NAMALWA (cell line): ENCODE results near the gene PGC.

ENCODE experiments used
- DNase-seq: peaks from one replicate; pipeline ENCODE4 v3.0.0-alpha.2; 2015; ENCODE audit warnings: low spot score

The PGC gene

DNA sequence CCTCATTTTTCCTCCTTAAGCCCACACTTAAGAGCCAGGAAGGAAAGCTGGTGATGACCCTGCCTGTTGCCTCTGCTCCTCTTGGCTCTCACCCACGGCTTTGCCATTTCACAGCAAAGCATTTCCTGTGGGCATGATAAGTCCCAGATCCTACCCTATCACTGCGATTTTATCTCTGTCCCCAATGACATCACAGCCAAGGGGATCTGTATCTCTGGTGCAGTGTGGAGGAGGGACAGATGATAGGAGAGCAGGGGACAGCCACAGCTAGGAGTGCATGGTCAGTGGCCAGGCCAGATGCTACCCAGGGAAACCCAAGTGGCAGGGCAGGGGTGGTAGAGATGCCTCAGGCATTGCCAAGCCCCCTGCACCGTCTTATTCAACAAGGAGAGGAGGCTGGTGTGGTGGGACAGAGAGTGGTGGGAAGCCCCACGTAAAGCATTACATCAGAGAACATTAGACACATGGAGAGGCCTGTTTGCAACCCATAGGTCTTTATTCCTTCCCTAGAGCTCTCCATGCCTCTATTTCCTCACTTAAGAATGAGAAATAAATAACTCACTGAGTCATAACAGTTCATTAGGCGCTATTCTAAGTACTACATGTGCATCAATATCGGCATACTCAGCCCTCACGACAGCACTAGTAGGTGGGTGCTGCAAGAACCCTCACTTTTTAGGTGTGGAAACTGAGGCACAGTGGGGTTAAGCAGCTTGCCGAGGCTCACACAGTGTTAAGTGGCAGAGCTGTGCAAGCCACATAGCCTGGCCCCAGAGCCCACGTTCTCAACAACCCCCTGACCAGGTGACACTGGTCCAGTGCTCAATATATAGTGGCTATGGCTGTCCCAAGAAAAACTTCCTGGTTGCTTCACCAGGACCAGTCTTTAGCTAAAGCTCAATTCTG is 16.4 kb downstream of the PGC start:
- peak; percentile 33 for DNase-seq

DNA sequence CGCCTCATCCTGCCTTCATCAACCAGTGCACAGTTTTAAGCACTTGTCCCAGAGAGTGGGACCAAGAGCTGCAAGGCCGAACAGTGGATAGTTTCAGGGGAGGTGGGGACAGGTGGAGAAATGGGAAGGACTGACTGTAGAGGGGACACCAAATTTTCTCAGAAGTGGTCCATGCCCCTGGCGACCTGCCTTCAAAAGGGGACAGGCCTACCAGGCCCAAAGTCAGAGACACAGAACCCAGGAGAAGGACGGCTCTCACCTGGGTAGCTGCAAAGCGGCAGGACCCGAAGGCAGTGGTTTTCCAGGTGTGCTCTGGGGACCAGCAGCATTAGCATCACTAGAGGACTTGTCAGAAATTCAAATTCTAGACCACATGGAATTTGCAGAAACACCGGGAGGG is 17.6 kb downstream of the PGC start:
- no peak for DNase-seq

- no peak for DNase-seq
These were observed 18.2 kb downstream of the PGC start for GRCh38 chr6:41728954-41729353.

DNA sequence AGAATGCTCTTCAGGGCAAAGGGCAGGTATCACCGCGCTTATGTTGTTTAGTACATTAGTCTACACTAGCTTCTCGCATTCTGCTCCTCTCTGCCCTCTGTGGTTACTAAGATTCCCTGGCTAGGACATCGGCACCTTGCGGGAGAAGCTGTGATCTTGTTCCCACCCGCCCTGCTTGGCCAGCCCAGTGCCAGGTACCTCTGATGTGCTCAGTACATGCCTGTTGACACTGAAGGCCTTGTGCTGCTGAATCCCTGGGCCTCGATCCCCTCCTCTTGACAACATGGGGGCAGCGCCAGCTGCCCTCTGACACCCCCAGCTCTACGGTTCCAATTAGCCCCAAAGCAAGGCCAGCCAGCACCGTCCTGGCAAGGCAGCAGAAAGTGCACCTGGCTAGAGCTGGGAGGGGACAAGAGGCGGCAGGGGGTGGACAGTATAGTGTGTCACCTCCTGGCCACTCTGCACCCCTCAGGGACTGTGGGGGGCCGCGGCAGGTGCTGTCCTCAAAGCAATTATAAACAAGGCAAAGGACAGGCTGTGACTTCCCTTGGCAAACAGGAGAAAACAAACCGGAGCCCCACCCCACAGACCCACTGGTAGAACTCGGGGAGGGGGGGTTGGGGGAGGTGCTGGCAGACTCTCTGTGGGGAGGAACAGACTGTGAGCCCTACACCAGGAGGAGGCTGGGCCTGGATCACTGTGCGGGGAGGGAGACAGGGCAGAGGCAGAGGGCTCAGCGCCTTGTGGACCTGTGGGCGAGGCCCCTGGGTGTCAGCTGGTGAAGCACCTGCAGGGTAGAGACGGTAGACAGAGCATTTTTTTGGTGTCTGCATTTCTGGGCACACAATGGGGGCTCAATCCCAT is 18.9 kb downstream of the PGC start:
- DNase-seq, result peak; percentile 48

- DNase-seq, result no peak
These were observed 19.5 kb downstream of the PGC start for GRCh38 chr6:41727705-41728072.

DNA sequence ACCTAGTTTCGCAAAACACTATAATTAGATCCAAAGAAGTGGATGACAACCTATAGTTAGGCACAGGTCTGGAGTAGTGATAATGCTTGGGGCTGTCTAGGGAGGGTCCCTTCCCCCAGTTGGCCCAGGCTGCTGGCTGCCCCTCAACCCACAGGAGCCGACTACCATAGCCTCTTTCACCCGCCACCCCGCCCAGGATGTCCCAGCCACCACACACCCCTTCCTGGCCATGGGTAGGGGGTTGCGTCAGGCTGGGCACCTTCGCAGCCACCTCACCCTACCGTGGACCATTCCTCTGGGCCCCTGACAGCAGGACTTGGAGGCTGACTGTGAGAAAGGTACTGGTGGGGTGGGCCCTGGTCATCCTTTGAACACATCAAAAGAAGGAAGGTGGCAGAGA is 20.3 kb downstream of the PGC start:
- no peak for DNase-seq

DNA sequence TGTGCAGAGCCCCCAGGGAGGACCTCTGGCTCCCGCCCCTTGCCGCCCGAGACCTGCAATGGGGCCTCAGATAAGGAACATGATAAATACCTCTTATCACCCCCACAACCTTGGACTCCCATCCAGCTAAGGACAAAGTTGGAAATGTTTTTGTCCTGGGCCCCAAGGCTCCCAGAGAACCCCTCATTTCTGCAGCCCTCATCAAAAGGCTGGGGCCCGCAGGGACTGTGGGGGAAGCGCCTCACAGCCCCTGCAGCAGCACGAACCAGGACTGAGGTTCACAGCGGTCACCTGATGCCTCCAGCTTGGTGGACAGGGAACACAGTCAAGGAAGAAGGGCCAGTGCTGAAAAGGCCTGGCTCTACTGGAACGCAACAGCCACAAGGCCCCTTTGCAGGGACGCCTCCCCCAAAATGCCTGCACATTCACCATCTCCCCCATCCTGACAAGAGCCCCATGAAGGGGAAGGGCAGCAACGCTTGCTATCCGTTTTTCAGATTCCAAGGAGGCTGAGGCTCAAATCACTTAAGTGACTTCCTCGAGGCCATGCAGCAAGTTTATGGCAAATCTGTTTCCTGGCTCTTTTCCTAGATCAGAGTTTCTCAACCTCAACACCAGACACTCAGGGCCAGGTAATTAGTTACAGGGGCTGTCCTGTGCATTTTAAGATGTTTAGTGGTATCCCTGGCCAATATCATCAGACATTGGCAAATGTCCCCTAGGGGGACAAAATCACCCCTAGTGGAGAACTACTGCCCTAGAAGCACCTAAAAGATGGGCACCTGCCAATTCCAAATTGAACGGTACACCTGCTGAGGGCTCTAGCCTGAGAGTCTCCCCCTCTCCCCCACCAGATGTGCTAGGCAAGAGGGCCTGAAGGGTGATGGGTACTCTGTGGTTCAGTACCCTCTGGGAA is 22.4 kb downstream of the PGC start:
- DNase-seq, result peak; percentile 37

- peak; percentile 50 for DNase-seq
These were observed 23.0 kb downstream of the PGC start for GRCh38 chr6:41724228-41724580.

DNA sequence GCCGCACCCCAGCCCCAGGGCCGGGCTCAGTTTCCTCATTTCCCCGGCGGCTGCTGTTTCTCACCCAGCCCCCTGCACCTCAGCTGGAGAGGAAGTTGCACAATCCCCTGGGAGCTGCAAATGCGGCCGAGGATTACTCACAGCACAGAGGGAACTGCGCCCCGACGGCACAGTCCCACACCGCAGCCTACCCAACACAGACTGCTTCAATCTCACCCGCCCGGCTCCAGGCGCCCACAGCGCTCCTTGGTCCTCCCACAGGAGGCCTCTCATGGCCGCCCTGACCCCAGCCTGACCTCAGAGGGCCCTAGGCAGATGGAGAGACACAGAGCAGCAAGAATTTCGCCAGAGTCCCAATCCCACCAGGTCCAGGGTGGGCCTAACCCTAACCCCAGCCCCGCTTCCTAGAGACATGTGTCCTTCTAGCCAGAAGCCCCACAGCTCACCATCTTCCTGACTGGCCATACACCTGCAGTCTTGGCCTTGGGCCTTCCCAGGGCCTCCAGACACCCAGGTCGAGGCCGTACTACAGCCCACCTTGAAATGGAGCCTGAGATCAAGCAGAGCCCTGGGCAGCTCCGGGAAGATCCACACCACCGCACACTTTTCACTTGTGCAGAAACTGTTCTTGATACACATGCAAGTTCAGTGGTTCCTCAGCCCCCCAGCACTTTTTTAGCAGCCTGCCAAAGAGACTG is 23.5 kb downstream of the PGC start:
- peak; percentile 91 for DNase-seq

DNA sequence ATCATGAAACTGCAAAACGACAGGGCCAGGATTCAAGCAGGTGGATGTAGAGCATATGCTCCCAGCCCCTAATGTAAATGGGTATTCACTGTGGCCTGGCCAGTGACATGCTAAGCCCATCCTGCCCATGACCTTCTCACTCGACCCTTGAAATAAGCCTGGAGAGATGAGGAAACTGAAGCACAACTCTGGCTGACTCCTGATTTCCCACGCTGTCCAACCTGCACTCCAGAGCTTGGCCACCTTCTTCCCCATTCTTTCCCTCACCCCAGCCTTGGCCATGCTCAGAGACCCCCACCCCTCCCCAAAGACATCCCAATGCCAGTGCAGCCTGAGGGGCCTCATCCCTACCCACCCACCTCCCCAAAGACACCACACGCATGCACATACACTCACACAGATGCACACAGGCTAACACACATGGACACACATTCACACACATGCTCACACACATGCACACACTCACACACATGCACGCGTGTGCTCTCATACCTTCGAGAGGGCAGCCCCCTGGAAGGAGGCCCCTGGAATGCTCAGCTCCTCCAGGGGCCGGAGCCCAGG is 24.1 kb downstream of the PGC start:
- DNase-seq, result peak; percentile 26

DNA sequence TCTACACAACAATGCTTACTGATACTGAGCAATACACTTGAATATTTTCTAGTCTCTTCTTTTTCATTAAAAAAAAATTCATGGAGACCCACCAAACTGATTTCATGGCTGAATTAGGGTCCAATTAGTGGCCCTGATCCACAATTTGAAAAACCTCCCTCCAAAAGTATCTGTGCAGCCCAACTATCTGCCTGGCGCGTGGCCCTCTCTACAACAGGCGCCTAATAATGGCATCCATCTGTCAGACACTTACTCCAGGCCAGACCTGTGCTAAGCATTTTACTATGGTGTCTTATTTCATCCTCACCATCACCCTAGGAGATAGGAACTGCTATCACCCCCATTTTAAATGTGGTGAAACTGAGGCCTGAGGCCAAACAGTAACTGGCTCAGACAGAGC is 25.8 kb downstream of the PGC start:
- no peak for DNase-seq

DNA sequence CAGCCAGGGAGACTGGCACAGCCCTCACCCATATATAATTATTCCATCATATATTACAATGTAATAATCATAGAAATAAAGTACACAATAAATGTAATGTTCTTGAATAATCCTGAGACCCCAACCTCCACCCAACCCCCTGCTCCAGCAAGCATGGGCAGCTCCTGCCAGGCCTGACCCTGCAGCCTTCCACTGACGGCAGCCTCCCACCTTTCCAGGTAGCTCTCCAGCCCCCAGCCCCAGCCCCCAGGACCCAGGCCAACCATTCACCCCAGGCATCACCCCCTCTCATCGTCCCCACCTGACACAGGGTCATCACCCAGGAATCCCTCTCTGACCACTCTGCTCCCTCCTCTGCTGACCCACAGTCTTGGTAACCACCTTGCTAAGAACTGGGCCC is 26.4 kb downstream of the PGC start:
- no peak for DNase-seq

DNA sequence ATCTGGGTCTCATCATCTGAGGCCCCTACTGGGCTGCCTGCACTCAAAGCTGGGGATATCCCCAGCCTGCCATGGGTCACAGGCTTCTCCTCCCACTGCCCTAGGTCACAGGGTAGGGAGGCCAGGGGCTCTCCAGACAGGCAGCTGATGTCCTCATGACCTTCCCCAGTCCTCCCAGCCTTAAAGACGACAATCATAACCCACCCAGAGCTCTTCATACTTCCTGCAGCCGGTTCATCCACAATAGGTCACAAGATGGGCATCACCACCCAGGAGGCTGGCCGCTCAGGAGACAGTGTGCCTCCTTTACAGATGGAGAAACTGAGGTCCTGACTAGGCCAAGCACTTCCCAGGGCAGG is 27.0 kb downstream of the PGC start:
- no peak for DNase-seq

DNA sequence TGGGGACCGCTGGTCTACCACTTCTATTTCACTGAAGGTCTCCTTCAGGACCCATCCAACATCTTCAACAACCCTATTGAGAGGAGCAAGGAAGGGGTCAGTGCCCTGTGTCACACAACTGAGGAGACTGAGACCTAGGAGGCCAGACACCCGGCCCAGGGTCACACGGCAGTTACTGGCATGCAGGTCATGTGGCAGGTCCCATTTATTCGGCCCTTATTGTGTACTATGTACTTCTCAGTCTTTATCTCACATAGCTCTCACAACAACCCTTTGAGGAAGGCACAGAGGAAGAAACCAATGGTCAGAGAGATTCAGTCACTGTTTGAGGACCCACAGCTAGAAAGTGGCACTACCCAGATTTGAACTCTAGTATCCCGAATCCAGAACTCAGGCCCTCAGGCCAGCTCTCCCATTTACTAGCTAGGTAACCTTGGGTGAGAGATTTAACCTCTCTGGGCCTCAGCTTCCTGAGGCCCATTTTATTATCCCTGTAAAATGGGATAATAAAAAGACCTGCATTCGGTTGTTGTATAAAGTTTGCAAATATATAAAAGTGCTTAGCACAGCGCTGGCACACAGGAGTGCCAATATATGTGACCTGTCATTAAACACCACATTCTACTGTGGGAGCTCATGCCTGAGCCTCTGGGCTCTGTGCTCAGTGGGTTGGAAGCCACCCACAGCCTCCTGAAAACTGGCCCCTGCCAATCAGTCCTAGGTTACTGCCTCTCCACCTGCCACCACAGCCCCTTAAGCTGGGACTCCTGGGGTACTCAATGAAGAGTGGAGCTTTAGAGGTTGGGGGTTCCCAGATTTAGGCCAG is 27.5 kb downstream of the PGC start:
- no peak for DNase-seq

DNA sequence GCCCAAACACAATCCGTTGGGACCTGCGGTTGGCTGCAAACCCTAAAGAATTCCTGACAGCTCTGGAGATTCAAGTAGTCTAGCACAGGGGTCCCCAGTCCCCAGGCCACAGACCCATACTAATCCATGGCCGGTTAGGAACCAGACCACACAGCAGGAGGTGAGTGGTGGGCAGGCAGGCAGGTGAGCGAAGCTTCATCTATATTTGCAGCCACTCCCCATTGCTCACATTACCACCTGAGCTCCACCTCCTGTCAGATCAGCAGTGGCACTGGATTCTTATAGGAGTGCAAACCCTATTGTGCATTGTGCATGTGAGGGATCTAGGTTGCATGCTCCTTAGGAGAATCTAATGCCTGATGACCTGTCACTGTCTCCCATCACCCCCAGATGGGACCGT is 28.4 kb downstream of the PGC start:
- DNase-seq, result no peak

DNA sequence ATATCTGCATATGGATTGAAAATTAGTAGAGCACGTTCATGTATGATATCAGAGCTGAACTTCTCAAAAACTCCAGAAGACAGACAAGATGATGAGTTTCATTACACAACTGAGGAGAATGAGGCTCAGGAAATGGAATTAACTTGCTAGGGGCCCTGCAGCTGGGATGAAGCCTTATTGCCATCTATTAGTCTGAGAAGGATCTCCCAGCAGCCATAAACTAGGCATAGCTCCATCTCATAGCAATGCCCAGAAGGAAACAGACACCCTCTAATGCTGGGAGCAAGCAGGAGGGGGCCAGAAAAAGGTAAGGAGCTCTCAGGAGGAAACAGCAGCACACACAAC is 29.8 kb downstream of the PGC start:
- peak; percentile 24 for DNase-seq

DNA sequence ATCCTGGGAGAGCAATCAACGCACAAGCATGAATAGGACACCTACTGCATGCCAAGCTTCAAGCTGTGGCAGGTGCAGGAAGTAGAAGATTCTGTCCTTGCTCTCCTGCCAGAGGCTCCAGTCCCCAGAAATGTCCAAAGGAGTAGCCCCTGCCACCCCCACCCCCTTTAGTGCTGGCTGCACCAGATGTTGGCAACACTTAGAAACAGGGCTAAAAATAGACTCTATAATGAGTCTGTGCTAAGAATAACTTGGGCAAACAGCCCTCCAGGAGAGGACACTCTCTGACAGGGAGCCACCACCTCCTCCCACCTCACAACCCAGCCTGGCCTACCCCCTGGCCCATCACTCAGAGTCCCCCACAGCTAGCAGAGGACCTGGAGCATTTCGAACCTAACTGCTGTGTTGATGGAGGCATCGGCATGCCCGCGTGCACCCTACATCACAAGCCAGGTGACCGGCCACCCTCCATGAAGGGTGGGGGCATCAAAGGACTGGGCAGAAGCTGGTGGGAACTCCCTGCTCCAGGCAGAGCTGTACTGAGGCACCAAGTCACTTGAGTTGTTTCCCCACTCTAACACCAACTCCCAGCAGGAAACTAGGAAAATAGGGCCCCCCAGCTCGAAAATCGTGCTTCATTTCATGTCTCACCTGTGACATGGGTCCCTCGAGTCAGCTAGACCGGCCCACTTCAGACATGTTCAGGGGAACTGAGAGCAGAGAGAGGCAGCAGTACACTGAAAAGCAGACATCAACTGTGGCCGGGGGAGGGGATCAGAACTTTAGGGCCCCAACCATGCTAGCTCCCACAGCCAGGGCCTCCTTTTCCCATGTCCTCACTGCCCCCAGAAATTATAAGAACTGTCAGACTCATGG is 30.4 kb downstream of the PGC start:
- peak; percentile 29 for DNase-seq

- DNase-seq, result peak; percentile 33
These were observed 31.2 kb downstream of the PGC start for GRCh38 chr6:41715795-41716515.
